CD4-positive, alpha-beta T cell (primary cell): ENCODE measurements around the gene DNAH1. TPM values are rescaled to one million over a fixed set of nuclear protein-coding genes. Genes with fewer than 3 reads are reported as not detected.

ENCODE experiments used
- ATAC-seq: fragments of 200-7000 bp; cut with Tn5 transposase; one replicate; pipeline ENCODE4 v1.10.0; 2022; ENCODE audit warnings: mild to moderate bottlenecking; ENCODE audit not compliant: poor library complexity
- CTCF ChIA-PET: fragments of 350-600 bp; sonication (Branson Sonifier 250); formaldehyde crosslinking; loops from one replicate; lab custom pipeline; 2021; ENCODE audit warnings: antibody characterized with exemption, inconsistent platforms; lab: Charles Lee
- POLR2A ChIA-PET: fragments of 350-600 bp; sonication (Branson Sonifier 250); formaldehyde crosslinking; loops from one replicate; lab custom pipeline; 2021; ENCODE audit warnings: antibody characterized with exemption, inconsistent platforms; lab: Charles Lee
- DNase-seq, 14 experiments: peaks; one replicate each; pipeline ENCODE4 v3.0.0-alpha.2; 2013 to 2020; ENCODE audit warnings: mixed read lengths in 2 of 14
- H3K27ac ChIP-seq, 2 donors: one replicate each; pipeline versions ENCODE4 v1.5.1 to v1.7.0; 2013; ENCODE audit warnings: low read length in 2 of 2, low read depth in 1 of 2, mild to moderate bottlenecking in 1 of 2
- H3K27me3 ChIP-seq, 2 experiments: 1 replicate in 1 of 2; 2 replicates in 1 of 2; pipeline versions ENCODE4 v1.6.1 to v1.7.0; 2013; ENCODE audit warnings: low read length in 2 of 2, control low read depth in 1 of 2, mild to moderate bottlenecking in 1 of 2, moderate library complexity in 1 of 2; ENCODE audit not compliant: insufficient read depth in 2 of 2, control insufficient read depth in 1 of 2
- H3K36me3 ChIP-seq: one replicate; pipeline ENCODE4 v1.6.1; 2013; ENCODE audit warnings: low read length, control low read depth; ENCODE audit not compliant: insufficient read depth
- H3K4me1 ChIP-seq: one replicate; pipeline ENCODE4 v1.6.1; 2013; ENCODE audit warnings: low read length, control low read depth; ENCODE audit not compliant: insufficient read depth
- H3K4me3 ChIP-seq: one replicate; pipeline ENCODE4 v1.5.1; 2013; ENCODE audit warnings: mild to moderate bottlenecking, low read length, moderate library complexity
- H3K9me3 ChIP-seq, 2 experiments: 1 replicate in 1 of 2; 2 replicates in 1 of 2; pipeline versions ENCODE4 v1.6.1 to v1.7.0; 2013; ENCODE audit warnings: low read length in 2 of 2, mild to moderate bottlenecking in 2 of 2, control low read depth in 1 of 2, moderate library complexity in 1 of 2; ENCODE audit not compliant: control insufficient read depth in 1 of 2, insufficient read depth in 1 of 2
- H3K27ac Mint-ChIP-seq: one replicate; pipeline ENCODE4 v1.8.0; 2020; ENCODE audit warnings: mixed read lengths
- H3K27me3 Mint-ChIP-seq: one replicate; pipeline ENCODE4 v1.8.0; 2021; ENCODE audit warnings: mixed read lengths
- H3K36me3 Mint-ChIP-seq: one replicate; pipeline ENCODE4 v1.8.0; 2021; ENCODE audit warnings: low read depth, mixed read lengths
- H3K4me1 Mint-ChIP-seq: one replicate; pipeline ENCODE4 v1.8.0; 2021; ENCODE audit warnings: low read depth, mixed read lengths
- H3K4me3 Mint-ChIP-seq: one replicate; pipeline ENCODE4 v1.8.0; 2020; ENCODE audit warnings: mild to moderate bottlenecking, mixed read lengths
- H3K9me3 Mint-ChIP-seq: one replicate; pipeline ENCODE4 v1.8.0; 2020; ENCODE audit warnings: mixed read lengths
- intact Hi-C, 2 experiments: fragments of 100-400 bp; cut with DNase I in 1 of 2; cut with micrococcal nuclease in 1 of 2; formaldehyde crosslinking; loops; one replicate each; pipeline versions ENCODE4 v1.15.1 to v1.9.0; 2023 to 2025; cut with DNase I, micrococcal nuclease
- total RNA-seq, 174 experiments: library from RNA in 2 of 174; stranded (reverse) in 2 of 174; gene quantifications; one replicate each; pipeline ENCODE4 v1.2.3 and lab custom pipeline; 2021 to 2026
- TF ChIP-seq, protein P1 (sequence below): fragments of 200-600 bp; IDR thresholded peaks from one replicate; pipeline ENCODE4 v1.8.0; 2022; ENCODE audit warnings: antibody characterized with exemption, mild to moderate bottlenecking

Gene DNAH1
- total RNA-seq, 2 experiments from 2014 or later = 49.7 to 50.7 TPM

DNA sequence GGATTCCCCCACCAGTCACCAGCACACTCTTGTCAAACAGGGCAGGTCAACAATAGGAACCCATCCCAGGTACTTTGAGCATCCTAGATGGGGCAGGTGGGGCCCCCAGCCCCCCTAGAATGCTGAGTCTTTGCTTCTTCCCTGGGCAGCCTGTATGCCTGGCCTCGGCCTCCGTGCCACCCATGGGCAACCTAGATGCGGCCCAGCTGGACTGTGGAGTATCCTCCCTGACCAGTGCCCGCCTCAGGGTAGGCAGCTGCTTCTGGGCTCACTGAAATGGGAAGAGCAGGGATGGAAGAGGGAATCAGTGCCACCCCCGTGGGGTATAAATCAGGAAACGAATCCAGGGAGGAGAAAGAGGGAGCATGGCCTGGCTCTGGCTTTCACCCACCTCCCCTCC, 10.9 kb downstream of the DNAH1 start:
- Mint-ChIP-seq H3K27ac (no peak overlapping the region), H3K9me3 (no peaks in the 10 kb centered on the region), H3K36me3 (peaks cover 15% of the 10 kb centered on the region), H3K27me3 (no peaks in the 10 kb centered on the region), H3K4me3 (no peak overlapping the region), H3K4me1 (no peaks in the 10 kb centered on the region)
- Histone ChIP-seq H3K4me3 (no peak overlapping the region), H3K4me1 (no peaks in the 10 kb centered on the region), H3K36me3 (peaks cover 8% of the 10 kb centered on the region), H3K27ac (no peak overlapping the region), H3K27me3 (no peaks in the 10 kb centered on the region), H3K9me3 (no peaks in the 10 kb centered on the region)
- intact Hi-C loops = no loop called here
- POLR2A ChIA-PET = no interaction called here
- DNase-seq = no peak
- ATAC-seq = no peak
- CTCF ChIA-PET = interaction anchor here (1.6 kb wide), 1 partner anchor 12 kb away, joined by 3 read pairs; no protein-coding TSS in a partner anchor
- TF ChIP-seq, protein P1, sequence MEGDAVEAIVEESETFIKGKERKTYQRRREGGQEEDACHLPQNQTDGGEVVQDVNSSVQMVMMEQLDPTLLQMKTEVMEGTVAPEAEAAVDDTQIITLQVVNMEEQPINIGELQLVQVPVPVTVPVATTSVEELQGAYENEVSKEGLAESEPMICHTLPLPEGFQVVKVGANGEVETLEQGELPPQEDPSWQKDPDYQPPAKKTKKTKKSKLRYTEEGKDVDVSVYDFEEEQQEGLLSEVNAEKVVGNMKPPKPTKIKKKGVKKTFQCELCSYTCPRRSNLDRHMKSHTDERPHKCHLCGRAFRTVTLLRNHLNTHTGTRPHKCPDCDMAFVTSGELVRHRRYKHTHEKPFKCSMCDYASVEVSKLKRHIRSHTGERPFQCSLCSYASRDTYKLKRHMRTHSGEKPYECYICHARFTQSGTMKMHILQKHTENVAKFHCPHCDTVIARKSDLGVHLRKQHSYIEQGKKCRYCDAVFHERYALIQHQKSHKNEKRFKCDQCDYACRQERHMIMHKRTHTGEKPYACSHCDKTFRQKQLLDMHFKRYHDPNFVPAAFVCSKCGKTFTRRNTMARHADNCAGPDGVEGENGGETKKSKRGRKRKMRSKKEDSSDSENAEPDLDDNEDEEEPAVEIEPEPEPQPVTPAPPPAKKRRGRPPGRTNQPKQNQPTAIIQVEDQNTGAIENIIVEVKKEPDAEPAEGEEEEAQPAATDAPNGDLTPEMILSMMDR = no peak

DNA sequence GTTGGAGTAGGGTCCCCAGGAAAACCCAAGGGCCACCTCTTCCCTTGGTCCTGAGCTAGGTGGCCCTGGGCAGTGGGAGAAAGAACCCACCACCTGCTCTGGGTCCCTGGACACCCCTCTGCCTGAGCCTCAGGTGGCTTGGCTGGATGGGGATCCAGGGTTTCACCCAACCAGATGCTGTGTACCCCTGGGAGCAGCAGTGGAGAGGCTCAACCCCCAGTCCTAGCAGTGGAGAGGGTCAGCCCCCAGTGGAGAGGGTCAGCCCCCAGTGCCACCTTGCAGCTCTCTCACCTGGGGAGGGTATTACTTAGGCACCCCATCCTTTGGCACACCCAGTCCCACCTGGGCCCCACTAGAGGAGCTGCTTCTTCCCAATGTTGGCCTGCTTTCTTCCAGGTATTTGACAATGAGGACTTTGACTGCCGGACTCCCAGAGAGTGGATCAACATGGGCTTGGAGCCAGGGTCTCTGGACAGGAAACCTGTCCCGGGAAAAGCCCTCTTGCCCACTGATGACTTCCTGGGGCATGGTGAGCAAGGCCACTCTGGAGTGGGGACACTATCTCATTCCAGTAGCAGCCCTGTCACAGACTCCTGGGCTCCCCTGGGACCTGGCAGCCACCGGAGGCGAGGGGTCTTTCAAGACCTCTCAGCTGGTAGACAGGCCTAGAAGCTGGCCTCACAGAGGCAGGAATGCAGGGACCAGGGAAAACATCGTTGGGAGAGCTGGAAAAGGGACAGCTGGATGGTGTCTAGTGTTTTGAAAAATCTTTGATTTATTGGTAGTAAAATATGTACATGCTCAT, 11.6 kb downstream of the DNAH1 start:
- H3K9me3 ChIP-seq = no peaks in the 10 kb centered on the region
- TF ChIP-seq, protein P1 = no peak
- POLR2A ChIA-PET = no interaction called here
- CTCF ChIA-PET = interaction anchor here (1.6 kb wide), 1 partner anchor 12 kb away, joined by 3 read pairs; no protein-coding TSS in a partner anchor
- Mint-ChIP-seq H3K27me3 (no peaks in the 10 kb centered on the region), H3K36me3 (peaks cover 22% of the 10 kb centered on the region), H3K4me3 (no peak overlapping the region), H3K9me3 (no peaks in the 10 kb centered on the region), H3K4me1 (no peaks in the 10 kb centered on the region), H3K27ac (no peak overlapping the region)
- no peaks in the 10 kb centered on the region for H3K27me3 ChIP-seq
- intact Hi-C loops = no loop called here
- DNase-seq = no peak
- H3K4me1 ChIP-seq = no peaks in the 10 kb centered on the region
- no peak for ATAC-seq
- H3K36me3 ChIP-seq = peaks cover 10% of the 10 kb centered on the region
- H3K27ac ChIP-seq = no peak overlapping the region
- H3K4me3 ChIP-seq = no peak overlapping the region

DNA sequence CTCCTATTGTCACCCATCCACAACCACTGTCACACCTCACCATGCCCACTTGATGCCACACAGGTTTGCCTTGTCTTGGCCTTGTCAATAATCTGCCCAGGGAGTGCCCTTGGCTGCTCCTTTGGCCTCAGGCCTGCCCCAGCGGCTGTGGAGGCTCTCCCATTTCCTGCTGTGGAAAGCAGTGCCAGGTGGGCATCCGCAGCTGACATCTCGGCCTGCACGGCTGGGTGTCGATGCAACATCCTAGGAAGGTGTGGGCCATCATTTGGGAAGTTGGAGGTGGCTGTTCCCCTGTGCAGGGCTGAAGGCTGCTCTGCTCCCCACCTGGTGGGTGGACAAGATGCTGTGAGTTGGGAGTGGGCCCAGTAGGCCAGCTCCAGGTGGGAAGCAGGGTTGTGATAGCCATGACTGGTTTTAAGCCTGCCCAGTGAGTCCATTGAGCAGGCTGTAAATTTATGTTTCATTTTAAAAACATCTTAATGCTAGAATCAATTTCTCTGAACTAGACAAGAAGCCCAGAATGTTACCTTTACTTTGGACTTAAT, 12.5 kb downstream of the DNAH1 start:
- no peak overlapping the region for H3K27ac Mint-ChIP-seq
- Histone ChIP-seq H3K9me3 (no peaks in the 10 kb centered on the region), H3K27ac (no peak overlapping the region), H3K36me3 (peaks cover 12% of the 10 kb centered on the region), H3K4me1 (no peaks in the 10 kb centered on the region), H3K4me3 (no peak overlapping the region), H3K27me3 (no peaks in the 10 kb centered on the region)
- DNase-seq = no peak
- H3K9me3 Mint-ChIP-seq = no peaks in the 10 kb centered on the region
- intact Hi-C loops = no loop called here
- H3K27me3 Mint-ChIP-seq = no peaks in the 10 kb centered on the region
- TF ChIP-seq, protein P1 = no peak
- H3K4me3 Mint-ChIP-seq = no peak overlapping the region
- ChIA-PET CTCF (no interaction called here), POLR2A (no interaction called here)
- peaks cover 25% of the 10 kb centered on the region for H3K36me3 Mint-ChIP-seq
- H3K4me1 Mint-ChIP-seq = no peaks in the 10 kb centered on the region
- no peak for ATAC-seq
